ENCODE data around the gene CNNM2. TPM values are rescaled to one million over a fixed set of nuclear protein-coding genes. Genes with fewer than 3 reads are reported as not detected.

The CNNM2 gene
- total RNA-seq, 1 experiment from 2014 or later, result 7.2 TPM

DNA sequence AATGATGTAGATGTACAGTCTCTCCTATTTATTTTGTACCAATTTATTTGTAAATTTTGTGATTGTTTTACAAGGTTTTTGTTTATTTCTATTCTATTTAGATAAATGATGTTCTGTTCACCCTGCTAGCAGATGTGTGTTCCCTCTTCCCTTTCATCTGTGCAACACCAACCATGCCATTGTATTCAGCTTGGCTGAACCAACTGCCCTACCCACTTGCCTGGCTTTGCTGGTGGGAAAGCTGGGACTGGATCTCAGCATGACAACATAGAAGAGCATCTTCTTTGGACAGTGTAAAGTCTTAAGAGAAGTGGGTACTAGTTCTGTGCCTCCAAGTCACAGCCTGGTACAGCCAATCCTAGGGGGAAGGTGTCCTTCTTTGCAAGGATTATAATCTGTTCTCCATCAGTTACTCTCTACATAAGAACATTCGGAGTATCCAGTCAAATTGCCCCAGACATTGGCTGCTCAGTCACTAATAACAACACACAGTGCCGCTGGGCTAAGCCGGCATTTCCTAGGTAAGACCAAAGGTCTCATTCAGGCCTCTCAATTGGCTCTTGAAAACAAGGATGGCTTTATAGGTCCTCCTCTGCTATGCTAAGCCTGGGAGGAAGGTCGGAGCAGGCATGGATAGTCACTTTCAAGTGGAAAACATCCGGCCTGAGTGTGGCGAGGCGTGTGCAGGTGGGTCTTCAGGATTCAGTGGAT lies 165.3 kb downstream of the CNNM2 start:
- Histone ChIP-seq H3K4me2 (ENCODE audit: low read length) (no peak overlapping the region), H3F3A (ENCODE audit: low read length, unreplicated experiment) (no peaks in the 10 kb centered on the region), H2AFZ (ENCODE audit: low read length) (no peak overlapping the region), H3K4me1 (ENCODE audit: insufficient read depth, low read length) (no peaks in the 10 kb centered on the region), H3K27ac (ENCODE audit: low read length) (no peak overlapping the region), H3K9me3 (ENCODE audit: low read length) (no peaks in the 10 kb centered on the region), H3K27me3 (ENCODE audit: low read length) (no peaks in the 10 kb centered on the region), H4K20me1 (ENCODE audit: low read length) (no peaks in the 10 kb centered on the region), H3K9ac (ENCODE audit: low read length) (no peak overlapping the region), H3K36me3 (ENCODE audit: low read depth, low read length) (peaks cover 23% of the 10 kb centered on the region; the same call in 1 of the 2 replicates), H3K9me2 (replicated peaks; ENCODE audit: low read length) (no peaks in the 10 kb centered on the region), H3K79me2 (ENCODE audit: low read length) (no peaks in the 10 kb centered on the region), H3K4me3 (ENCODE audit: low read length) (no peak overlapping the region)
- intact Hi-C loops (cut with micrococcal nuclease), result loop anchor here (5.0 kb wide), 1 partner anchor 159 kb away; no protein-coding TSS in a partner anchor
- no peak for TF ChIP-seq EZH2phosphoT487 (IDR thresholded peaks at IDR 0.05; ENCODE audit: borderline replicate concordance, low read length)
- no peak for TF ChIP-seq EZH2 (IDR thresholded peaks at IDR 0.05; ENCODE audit: low read length, unreplicated experiment)
- no peak for TF ChIP-seq CTCF (conservative IDR thresholded peaks at IDR 0.05; ENCODE audit: low read depth, low read length)
- ATAC-seq, result no peak
- no peak for DNase-seq
- CTCF ChIA-PET, result no interaction called here
- POLR2A ChIA-PET (ENCODE audit: unreplicated experiment), result no interaction called here
- BruUV-seq (replicated peaks), result no TSS peak

- no peak overlapping the region for H3K9ac ChIP-seq (ENCODE audit: low read length)
- H3K4me3 ChIP-seq (ENCODE audit: low read length), result no peak overlapping the region
- BruUV-seq (replicated peaks), result no TSS peak
- H4K20me1 ChIP-seq (ENCODE audit: low read length), result no peaks in the 10 kb centered on the region
- intact Hi-C loops (cut with micrococcal nuclease), result loop anchor here (5.0 kb wide), 1 partner anchor 158 kb away; no protein-coding TSS in a partner anchor
- H3K27me3 ChIP-seq (ENCODE audit: low read length), result no peaks in the 10 kb centered on the region
- H2AFZ ChIP-seq (ENCODE audit: low read length), result no peak overlapping the region
- ATAC-seq (no peak), DNase-seq (no peak)
- H3K4me2 ChIP-seq (ENCODE audit: low read length), result no peak overlapping the region
- no peaks in the 10 kb centered on the region for H3K79me2 ChIP-seq (ENCODE audit: low read length)
- no peaks in the 10 kb centered on the region for H3F3A ChIP-seq (ENCODE audit: low read length, unreplicated experiment)
- POLR2A ChIA-PET (ENCODE audit: unreplicated experiment), result no interaction called here
- H3K36me3 ChIP-seq (ENCODE audit: low read depth, low read length), result peaks cover 28% of the 10 kb centered on the region; the same call in 1 of the 2 replicates
- no peaks in the 10 kb centered on the region for H3K9me3 ChIP-seq (ENCODE audit: low read length)
- CTCF ChIA-PET, result no interaction called here
- no peak for TF ChIP-seq CTCF (conservative IDR thresholded peaks at IDR 0.05; ENCODE audit: low read depth, low read length)
- no peak for TF ChIP-seq EZH2 (IDR thresholded peaks at IDR 0.05; ENCODE audit: low read length, unreplicated experiment)
- no peak for TF ChIP-seq EZH2phosphoT487 (IDR thresholded peaks at IDR 0.05; ENCODE audit: borderline replicate concordance, low read length)
- H3K9me2 ChIP-seq (replicated peaks; ENCODE audit: low read length), result no peaks in the 10 kb centered on the region
- no peak overlapping the region for H3K27ac ChIP-seq (ENCODE audit: low read length)
- no peaks in the 10 kb centered on the region for H3K4me1 ChIP-seq (ENCODE audit: insufficient read depth, low read length)
Observed at GRCh38 chr10:103083977-103084320, 165.9 kb downstream of the CNNM2 start.

DNA sequence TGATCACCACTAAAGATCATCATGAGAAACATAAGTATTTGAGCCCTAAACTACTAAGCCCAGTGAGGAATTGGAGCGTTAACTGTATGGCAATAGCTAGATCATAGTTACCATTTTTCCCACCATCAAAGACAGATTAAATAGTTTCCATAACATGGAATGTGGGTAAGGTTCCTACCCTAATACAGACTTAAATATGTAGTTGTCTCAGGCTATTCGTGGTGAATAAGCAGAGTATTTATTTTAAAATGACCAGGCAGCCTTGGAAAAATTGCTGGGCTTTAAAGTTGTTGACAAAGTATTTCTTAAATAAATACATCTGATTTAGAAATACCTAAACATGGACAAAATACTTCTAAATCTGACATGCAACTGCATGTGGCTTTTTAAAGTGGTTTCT lies 168.2 kb downstream of the CNNM2 start:
- intact Hi-C loops (cut with micrococcal nuclease), result no loop called here
- Histone ChIP-seq H3K36me3 (ENCODE audit: low read depth, low read length) (peaks cover 50% of the 10 kb centered on the region), H3K4me2 (ENCODE audit: low read length) (no peak overlapping the region), H3K9me3 (ENCODE audit: low read length) (no peaks in the 10 kb centered on the region), H4K20me1 (ENCODE audit: low read length) (no peaks in the 10 kb centered on the region), H3K4me1 (ENCODE audit: insufficient read depth, low read length) (no peaks in the 10 kb centered on the region), H3F3A (ENCODE audit: low read length, unreplicated experiment) (no peaks in the 10 kb centered on the region), H3K9ac (ENCODE audit: low read length) (no peak overlapping the region), H3K4me3 (ENCODE audit: low read length) (no peak overlapping the region), H3K27me3 (ENCODE audit: low read length) (no peaks in the 10 kb centered on the region), H3K9me2 (replicated peaks; ENCODE audit: low read length) (no peaks in the 10 kb centered on the region), H2AFZ (ENCODE audit: low read length) (no peak overlapping the region), H3K79me2 (ENCODE audit: low read length) (no peaks in the 10 kb centered on the region), H3K27ac (ENCODE audit: low read length) (no peak overlapping the region)
- no TSS peak for BruUV-seq (replicated peaks)
- DNase-seq (no peak), ATAC-seq (no peak)
- CTCF ChIA-PET, result no interaction called here
- POLR2A ChIA-PET (ENCODE audit: unreplicated experiment), result no interaction called here
- TF ChIP-seq CTCF (conservative IDR thresholded peaks at IDR 0.05; ENCODE audit: low read depth, low read length), result no peak
- TF ChIP-seq EZH2phosphoT487 (IDR thresholded peaks at IDR 0.05; ENCODE audit: borderline replicate concordance, low read length), result no peak
- TF ChIP-seq EZH2 (IDR thresholded peaks at IDR 0.05; ENCODE audit: low read length, unreplicated experiment), result no peak
